ENCODE data around the gene CHM. TPM values are rescaled to one million over a fixed set of nuclear protein-coding genes. Genes with fewer than 3 reads are reported as not detected.
A peak's percentile ranks its signal among the peaks of the same experiment; 100 is the strongest.

Gene CHM
- total RNA-seq, 1 experiment from 2014 or later = 18.1 TPM

DNA sequence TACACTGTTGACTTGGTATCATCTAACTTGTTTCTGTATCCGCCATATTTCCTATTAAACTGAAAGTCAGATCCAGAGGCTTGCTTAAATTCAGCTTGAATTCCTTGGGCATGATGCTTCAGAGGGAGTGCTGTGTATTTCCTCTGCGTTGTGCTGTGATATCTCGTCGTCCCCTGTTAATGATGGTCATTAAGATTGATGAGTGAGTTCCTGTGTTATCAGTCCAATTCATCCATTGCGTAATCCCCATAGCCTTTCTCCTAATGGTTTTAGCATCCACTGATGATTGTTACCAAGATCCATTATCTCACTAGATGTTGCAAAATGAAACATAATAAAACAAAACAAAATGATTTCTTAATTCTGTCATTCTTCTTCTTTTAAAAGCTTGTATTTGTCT is 31.3 kb upstream of the CHM start:
- no peaks in the 10 kb centered on the region for H3K4me1 Mint-ChIP-seq
- TF ChIP-seq, protein P1, sequence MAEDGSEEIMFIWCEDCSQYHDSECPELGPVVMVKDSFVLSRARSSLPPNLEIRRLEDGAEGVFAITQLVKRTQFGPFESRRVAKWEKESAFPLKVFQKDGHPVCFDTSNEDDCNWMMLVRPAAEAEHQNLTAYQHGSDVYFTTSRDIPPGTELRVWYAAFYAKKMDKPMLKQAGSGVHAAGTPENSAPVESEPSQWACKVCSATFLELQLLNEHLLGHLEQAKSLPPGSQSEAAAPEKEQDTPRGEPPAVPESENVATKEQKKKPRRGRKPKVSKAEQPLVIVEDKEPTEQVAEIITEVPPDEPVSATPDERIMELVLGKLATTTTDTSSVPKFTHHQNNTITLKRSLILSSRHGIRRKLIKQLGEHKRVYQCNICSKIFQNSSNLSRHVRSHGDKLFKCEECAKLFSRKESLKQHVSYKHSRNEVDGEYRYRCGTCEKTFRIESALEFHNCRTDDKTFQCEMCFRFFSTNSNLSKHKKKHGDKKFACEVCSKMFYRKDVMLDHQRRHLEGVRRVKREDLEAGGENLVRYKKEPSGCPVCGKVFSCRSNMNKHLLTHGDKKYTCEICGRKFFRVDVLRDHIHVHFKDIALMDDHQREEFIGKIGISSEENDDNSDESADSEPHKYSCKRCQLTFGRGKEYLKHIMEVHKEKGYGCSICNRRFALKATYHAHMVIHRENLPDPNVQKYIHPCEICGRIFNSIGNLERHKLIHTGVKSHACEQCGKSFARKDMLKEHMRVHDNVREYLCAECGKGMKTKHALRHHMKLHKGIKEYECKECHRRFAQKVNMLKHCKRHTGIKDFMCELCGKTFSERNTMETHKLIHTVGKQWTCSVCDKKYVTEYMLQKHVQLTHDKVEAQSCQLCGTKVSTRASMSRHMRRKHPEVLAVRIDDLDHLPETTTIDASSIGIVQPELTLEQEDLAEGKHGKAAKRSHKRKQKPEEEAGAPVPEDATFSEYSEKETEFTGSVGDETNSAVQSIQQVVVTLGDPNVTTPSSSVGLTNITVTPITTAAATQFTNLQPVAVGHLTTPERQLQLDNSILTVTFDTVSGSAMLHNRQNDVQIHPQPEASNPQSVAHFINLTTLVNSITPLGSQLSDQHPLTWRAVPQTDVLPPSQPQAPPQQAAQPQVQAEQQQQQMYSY (CRISPR knock-in tag; IDR thresholded peaks at IDR 0.05) = no peak
- TF ChIP-seq ZNF396 (CRISPR knock-in tag; IDR thresholded peaks at IDR 0.05; ENCODE audit: borderline replicate concordance) (no peak), SP1 (CRISPR knock-in tag; conservative IDR thresholded peaks at IDR 0.05) (no peak), ESRRA (CRISPR knock-in tag; IDR thresholded peaks at IDR 0.05; ENCODE audit: borderline replicate concordance) (no peak), EMX1 (CRISPR knock-in tag; IDR thresholded peaks at IDR 0.05) (no peak), ATF1 (CRISPR knock-in tag; IDR thresholded peaks at IDR 0.05) (no peak), FOXK1 (CRISPR knock-in tag; IDR thresholded peaks at IDR 0.05) (no peak), NR1H2 (CRISPR knock-in tag; IDR thresholded peaks at IDR 0.05) (no peak), ZNF232 (CRISPR knock-in tag; IDR thresholded peaks at IDR 0.05) (no peak), ZNF263 (CRISPR knock-in tag; IDR thresholded peaks at IDR 0.05; ENCODE audit: low read depth) (no peak), CREM (CRISPR knock-in tag; IDR thresholded peaks at IDR 0.05) (no peak), JAZF1 (CRISPR knock-in tag; IDR thresholded peaks at IDR 0.05) (no peak), SOX15 (CRISPR knock-in tag; IDR thresholded peaks at IDR 0.05) (no peak), GTF2I (CRISPR knock-in tag; conservative IDR thresholded peaks at IDR 0.05) (no peak), ZNF219 (CRISPR knock-in tag; IDR thresholded peaks at IDR 0.05; ENCODE audit: borderline replicate concordance) (no peak), ZNF138 (CRISPR knock-in tag; conservative IDR thresholded peaks at IDR 0.05) (no peak), ZNF423 (CRISPR knock-in tag; IDR thresholded peaks at IDR 0.05) (no peak), NR3C1 (CRISPR knock-in tag; conservative IDR thresholded peaks at IDR 0.05; ENCODE audit: low read depth) (no peak)
- TF ChIP-seq, protein P2, sequence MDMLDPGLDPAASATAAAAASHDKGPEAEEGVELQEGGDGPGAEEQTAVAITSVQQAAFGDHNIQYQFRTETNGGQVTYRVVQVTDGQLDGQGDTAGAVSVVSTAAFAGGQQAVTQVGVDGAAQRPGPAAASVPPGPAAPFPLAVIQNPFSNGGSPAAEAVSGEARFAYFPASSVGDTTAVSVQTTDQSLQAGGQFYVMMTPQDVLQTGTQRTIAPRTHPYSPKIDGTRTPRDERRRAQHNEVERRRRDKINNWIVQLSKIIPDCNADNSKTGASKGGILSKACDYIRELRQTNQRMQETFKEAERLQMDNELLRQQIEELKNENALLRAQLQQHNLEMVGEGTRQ (CRISPR knock-in tag; IDR thresholded peaks at IDR 0.05) = no peak
- CTCF ChIA-PET = no interaction called here
- no peak overlapping the region for H3K4me3 Mint-ChIP-seq
- ATAC-seq (no peak), DNase-seq (ENCODE audit: low spot score) (no peak)
- no peak overlapping the region for H3K27ac Mint-ChIP-seq
- no peaks in the 10 kb centered on the region for H3K27me3 Mint-ChIP-seq (ENCODE audit: low read depth)
- peaks cover 27% of the 10 kb centered on the region for H3K9me3 Mint-ChIP-seq
- peaks cover 9% of the 10 kb centered on the region for H3K36me3 Mint-ChIP-seq
- POLR2A ChIA-PET = no interaction called here

DNA sequence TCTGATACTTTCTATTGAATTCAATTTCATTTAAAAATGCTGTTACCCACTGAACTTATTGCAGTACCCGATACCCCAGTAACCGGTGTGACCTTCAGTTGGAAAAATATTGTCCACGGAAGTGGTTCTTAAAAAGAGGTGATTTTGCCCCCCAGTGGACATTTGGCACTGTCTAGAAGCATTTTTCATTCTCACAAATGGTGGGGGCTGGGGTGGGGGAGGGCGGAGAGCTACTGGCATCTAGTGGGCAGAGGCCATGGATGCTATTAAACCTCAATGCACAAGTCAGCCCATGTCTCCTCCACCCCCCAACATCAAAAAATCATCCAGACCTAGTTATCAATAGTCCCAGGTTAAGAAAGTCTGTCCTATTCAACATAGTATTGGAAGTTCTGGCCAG is 19.6 kb upstream of the CHM start:
- TF ChIP-seq NFYB (CRISPR knock-in tag; conservative IDR thresholded peaks at IDR 0.05; ENCODE audit: low read depth) = no peak
- TF ChIP-seq, protein P3, sequence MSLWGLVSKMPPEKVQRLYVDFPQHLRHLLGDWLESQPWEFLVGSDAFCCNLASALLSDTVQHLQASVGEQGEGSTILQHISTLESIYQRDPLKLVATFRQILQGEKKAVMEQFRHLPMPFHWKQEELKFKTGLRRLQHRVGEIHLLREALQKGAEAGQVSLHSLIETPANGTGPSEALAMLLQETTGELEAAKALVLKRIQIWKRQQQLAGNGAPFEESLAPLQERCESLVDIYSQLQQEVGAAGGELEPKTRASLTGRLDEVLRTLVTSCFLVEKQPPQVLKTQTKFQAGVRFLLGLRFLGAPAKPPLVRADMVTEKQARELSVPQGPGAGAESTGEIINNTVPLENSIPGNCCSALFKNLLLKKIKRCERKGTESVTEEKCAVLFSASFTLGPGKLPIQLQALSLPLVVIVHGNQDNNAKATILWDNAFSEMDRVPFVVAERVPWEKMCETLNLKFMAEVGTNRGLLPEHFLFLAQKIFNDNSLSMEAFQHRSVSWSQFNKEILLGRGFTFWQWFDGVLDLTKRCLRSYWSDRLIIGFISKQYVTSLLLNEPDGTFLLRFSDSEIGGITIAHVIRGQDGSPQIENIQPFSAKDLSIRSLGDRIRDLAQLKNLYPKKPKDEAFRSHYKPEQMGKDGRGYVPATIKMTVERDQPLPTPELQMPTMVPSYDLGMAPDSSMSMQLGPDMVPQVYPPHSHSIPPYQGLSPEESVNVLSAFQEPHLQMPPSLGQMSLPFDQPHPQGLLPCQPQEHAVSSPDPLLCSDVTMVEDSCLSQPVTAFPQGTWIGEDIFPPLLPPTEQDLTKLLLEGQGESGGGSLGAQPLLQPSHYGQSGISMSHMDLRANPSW (CRISPR knock-in tag; conservative IDR thresholded peaks at IDR 0.05; ENCODE audit: low read depth) = no peak
- TF ChIP-seq, protein P4, sequence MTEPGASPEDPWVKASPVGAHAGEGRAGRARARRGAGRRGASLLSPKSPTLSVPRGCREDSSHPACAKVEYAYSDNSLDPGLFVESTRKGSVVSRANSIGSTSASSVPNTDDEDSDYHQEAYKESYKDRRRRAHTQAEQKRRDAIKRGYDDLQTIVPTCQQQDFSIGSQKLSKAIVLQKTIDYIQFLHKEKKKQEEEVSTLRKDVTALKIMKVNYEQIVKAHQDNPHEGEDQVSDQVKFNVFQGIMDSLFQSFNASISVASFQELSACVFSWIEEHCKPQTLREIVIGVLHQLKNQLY (CRISPR knock-in tag; IDR thresholded peaks at IDR 0.05) = no peak
- DNase-seq (ENCODE audit: low spot score) = no peak
- POLR2A ChIA-PET = interaction anchor here (0.7 kb wide), 1 partner anchor 718 kb away, joined by 3 read pairs; no protein-coding TSS in a partner anchor

More for the DNA sequence above, 19.6 kb upstream of the CHM start:
- no peak overlapping the region for H3K4me3 Mint-ChIP-seq
- no peaks in the 10 kb centered on the region for H3K27me3 Mint-ChIP-seq (ENCODE audit: low read depth)
- H3K36me3 Mint-ChIP-seq = no peaks in the 10 kb centered on the region
- peaks cover 4% of the 10 kb centered on the region; the same call in 1 of the 2 replicates for H3K4me1 Mint-ChIP-seq
- ATAC-seq = peak; percentile 56; the same call in 1 of the 2 replicates
- no peaks in the 10 kb centered on the region for H3K9me3 Mint-ChIP-seq
- CTCF ChIA-PET = no interaction called here
- H3K27ac Mint-ChIP-seq = no peak overlapping the region

Measured in WTC11 (cell line).